Left lobe of liver (tissue), 2 donors: ENCODE measurements around the gene TRIM63. TPM values are rescaled to one million over a fixed set of nuclear protein-coding genes. Genes with fewer than 3 reads are reported as not detected.

Experiments
- ATAC-seq: fragments of 200-7000 bp; cut with Tn5 transposase; one replicate; pipeline ENCODE4 v1.9.1; 2020; ENCODE audit warnings: mild to moderate bottlenecking, moderate library complexity
- DNase-seq: peaks from one replicate; pipeline ENCODE4 v3.0.0-alpha.2; 2020; ENCODE audit warnings: low spot score
- total RNA-seq: library from RNA; stranded (reverse); gene quantifications from one replicate; pipeline ENCODE4 v1.2.1, GENCODE V29; 2021
- donor health status: DM: no; HTN: no; CAD: no; lungs with moderate emphysema.
- donor health status: DM: no; HTN: yes; CAD: no.

TRIM63 gene
- total RNA-seq, 1 donor from 2014 or later, result 0.20 TPM

GRCh38 chr1:26090893-26091292 lies 23.5 kb upstream of the TRIM63 start:
- ATAC-seq (no peak), DNase-seq (no peak)

GRCh38 chr1:26089125-26089524 lies 21.7 kb upstream of the TRIM63 start:
- no peak for ATAC-seq
- no peak for DNase-seq

DNA sequence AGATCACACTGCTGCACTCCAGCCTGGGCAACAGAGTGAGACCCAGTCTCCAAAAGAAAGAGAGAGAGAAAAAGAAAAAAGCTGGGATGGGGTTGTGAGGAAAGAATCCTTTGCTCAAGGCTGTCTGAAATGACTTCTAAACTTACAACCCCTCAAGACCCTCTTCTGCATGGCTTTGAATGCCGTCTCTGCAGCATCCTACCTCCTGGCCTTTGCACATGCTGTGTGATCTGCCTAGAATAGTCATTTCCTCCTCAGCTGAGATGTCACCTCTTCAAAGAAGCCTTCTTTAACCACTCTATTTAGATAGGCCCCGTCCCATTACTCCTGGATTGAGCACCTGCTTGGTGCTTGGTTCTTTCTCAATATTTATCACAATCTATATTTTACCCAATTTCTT lies 17.4 kb upstream of the TRIM63 start:
- ATAC-seq, result no peak
- no peak for DNase-seq

- ATAC-seq, result no peak
- DNase-seq, result no peak
Observed at GRCh38 chr1:26084091-26084561, 16.7 kb upstream of the TRIM63 start.

- ATAC-seq (no peak), DNase-seq (no peak)
Observed at GRCh38 chr1:26083208-26083607, 15.8 kb upstream of the TRIM63 start.

DNA sequence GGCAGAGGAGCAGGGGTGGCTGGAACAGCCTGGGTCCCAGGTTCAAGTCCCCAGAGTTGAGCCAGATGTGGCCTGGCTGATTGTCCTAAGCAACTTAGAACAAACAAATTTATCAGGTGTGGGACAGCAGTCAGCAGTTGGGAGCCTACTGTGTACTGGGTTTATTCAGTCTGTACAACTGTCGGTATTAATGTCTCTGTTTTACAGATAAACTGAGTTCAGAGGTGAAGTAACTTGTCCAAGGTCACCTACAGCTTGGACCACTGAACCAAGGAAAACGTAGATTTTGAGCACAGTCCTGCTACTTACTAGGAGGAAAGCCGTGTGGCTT lies 14.6 kb upstream of the TRIM63 start:
- DNase-seq (no peak), ATAC-seq (no peak)

GRCh38 chr1:26081267-26082019 lies 14.0 kb upstream of the TRIM63 start:
- ATAC-seq (no peak), DNase-seq (no peak)

GRCh38 chr1:26079960-26080814 lies 12.8 kb upstream of the TRIM63 start:
- ATAC-seq, result no peak
- DNase-seq, result no peak

DNA sequence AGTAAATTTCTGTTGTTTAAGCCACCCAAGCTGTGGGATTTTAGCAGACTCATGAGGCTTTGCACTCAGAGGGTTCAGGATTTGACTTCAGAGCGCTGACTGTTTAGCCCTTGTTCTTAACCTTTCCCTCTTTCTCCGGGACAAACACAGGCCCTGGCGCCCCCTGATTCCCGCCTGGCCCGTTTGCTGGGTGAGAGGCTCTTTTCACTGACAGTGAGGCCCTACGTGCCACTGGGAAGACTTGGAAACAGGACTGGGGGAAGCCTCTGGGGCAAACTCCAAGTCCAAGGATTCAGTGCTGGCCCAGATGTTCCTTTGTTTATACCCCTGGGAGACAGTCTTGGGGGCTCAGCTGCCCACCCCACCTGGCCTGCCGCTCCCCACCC lies 11.7 kb upstream of the TRIM63 start:
- ATAC-seq (no peak), DNase-seq (no peak)

- ATAC-seq, result no peak
- no peak for DNase-seq
Observed at GRCh38 chr1:26078286-26079177, 11.1 kb upstream of the TRIM63 start.

DNA sequence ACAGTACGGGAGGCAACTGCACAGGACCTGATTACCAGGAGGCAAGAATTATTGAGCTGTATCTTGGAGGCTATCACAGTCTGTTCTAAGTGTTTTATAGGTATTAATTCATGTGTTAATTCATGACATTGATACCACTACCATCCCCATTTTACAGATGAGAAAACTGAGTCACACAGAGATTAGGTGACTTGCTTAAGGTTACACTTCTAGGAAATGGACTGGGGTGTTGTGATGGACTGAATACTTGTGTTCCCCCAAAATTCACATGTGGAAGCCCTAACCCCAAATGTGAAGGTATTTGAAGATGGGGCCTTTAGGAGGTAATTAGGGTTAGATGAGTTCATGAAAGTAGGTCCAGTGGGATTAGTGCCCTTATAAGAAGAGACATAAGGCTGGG lies 10.1 kb upstream of the TRIM63 start:
- no peak for DNase-seq
- no peak for ATAC-seq

DNA sequence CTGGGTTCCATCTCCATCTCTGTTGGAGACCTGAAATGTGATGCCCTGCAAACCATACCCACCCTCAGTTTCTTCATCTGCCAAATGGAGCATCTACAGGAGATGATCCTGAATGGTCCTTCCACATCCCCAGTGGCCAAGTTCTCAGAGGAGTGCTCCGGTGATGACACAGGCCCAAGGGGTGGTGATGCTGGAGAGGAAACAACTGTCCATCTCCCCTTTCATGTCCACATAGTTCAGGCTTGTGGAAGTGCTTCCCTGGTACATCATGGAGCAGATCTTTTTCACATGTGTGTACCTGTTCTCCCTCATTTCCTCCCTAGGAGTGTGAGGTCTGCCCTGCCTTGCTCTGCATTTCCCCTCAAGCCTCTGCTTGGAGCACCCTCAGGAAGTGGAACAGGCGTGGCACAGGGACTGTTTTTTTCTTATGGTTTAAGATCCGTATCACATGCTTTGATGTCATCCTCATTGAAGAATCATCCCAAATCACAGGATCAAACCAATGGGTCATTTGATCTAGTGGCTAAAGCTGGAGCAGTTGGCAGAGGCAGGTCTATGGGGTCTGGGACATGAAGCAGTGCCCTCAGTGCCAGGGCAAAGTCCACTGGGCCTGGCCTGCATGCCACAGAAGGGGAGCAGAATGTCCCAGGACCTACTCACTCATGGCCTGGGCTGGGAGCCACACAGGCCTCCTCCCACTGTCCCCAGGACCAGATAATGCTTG lies 8.2 kb upstream of the TRIM63 start:
- ATAC-seq, result peak; percentile 81

DNA sequence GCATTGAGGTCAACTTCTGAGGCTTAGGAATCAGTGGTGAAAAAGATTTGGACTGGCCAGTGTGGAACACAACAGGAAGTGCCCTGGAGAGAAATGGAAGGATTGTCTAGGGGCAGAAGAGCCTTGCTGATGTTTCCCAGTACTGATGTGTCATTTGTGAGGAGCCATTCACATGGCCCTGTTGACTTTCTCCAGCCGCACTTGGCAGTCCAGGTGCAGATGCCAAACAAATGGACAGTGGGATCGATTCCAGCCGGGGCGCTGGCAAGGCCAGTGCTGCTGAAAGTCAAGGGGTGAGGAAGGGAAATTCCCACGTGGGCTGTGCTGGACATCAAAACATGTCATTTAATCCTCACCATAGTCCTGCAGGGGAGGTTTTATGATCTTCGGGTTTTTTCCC lies 4.9 kb upstream of the TRIM63 start:
- ATAC-seq, result peak; percentile 91
- peak; percentile 91 for DNase-seq

More for the DNA sequence above, 8.2 kb upstream of the TRIM63 start:
- peak; percentile 75 for DNase-seq

DNA sequence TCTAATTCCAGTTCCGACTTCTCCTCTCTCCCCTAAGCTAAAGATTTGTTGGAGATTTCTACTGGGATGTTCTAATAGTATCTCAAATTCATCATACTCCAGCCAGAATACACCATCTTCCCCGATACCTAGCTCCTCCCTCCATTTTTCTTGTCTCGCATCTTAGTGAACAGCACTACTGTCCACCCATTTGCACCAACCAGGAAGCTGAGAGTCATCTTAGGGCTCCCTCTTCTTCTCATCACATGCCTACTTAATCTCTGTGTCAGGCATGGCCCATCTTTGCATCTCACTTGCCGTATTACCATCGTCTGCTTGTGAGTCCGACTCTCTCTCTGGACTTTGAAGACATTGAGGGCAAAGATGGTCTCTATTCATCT lies 3.5 kb upstream of the TRIM63 start:
- no peak for ATAC-seq

GRCh38 chr1:26070296-26070962 lies 3.0 kb upstream of the TRIM63 start:
- DNase-seq (no peak), ATAC-seq (no peak)

More for the DNA sequence above, 3.5 kb upstream of the TRIM63 start:
- DNase-seq, result no peak

- DNase-seq, result no peak
- no peak for ATAC-seq
Observed at GRCh38 chr1:26069941-26070295, 2.5 kb upstream of the TRIM63 start.

- DNase-seq (no peak), ATAC-seq (no peak)
Observed at GRCh38 chr1:26066857-26067256, 573 bp downstream of the TRIM63 start.

DNA sequence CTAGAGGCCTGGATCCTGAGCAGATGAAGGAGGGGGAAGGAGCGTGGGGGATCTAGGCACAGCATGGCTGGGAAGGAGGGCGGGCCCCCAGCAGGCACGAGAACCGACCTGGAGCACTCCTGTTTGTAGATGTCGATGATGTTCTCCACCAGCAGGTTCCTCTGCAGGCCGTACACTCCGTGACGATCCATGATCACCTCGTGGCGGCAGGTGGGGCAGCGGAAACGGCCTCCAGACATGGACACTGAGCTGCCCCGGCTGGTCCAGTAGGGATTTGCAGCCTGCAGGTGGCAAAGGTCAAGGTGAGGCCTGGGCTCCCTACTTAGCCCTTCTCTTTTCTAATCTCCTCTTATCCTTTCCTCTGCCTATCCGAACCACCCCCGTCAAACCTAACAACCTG lies 1.3 kb downstream of the TRIM63 start:
- DNase-seq (no peak), ATAC-seq (no peak)

GRCh38 chr1:26064553-26064952 lies 2.9 kb downstream of the TRIM63 start:
- DNase-seq, result no peak

More at GRCh38 chr1:26064553-26064952, 2.9 kb downstream of the TRIM63 start:
- no peak for ATAC-seq
